Vagina (tissue), 2 donors: Measurements from ENCODE around the gene KIRREL3.

ENCODE experiments used
- POLR2A ChIP-seq, 2 donors: fragments of 450-650 bp; IDR thresholded peaks; one replicate each; pipeline ENCODE4 v1.6.1; 2017; ENCODE audit warnings: antibody characterized with exemption in 2 of 2, mild to moderate bottlenecking in 2 of 2, moderate library complexity in 2 of 2
- POLR2AphosphoS5 ChIP-seq, 2 donors: sonication (generic); formaldehyde crosslinking; IDR thresholded peaks; one replicate each; pipeline ENCODE4 v1.9.0; 2017; ENCODE audit warnings: antibody characterized with exemption in 2 of 2, mild to moderate bottlenecking in 2 of 2, low read depth in 1 of 2; ENCODE audit not compliant: insufficient read depth in 1 of 2
- TF ChIP-seq, protein P1 (sequence below), 3 experiments: fragments of 450-650 bp in 2 of 3; fragments of 200-600 bp in 1 of 3; sonication (generic) in 1 of 3; IDR thresholded peaks; one replicate each; pipeline ENCODE4 v1.5.1; 2017 to 2019; ENCODE audit warnings: antibody characterized with exemption in 3 of 3, mild to moderate bottlenecking in 2 of 3, moderate library complexity in 2 of 3

DNA sequence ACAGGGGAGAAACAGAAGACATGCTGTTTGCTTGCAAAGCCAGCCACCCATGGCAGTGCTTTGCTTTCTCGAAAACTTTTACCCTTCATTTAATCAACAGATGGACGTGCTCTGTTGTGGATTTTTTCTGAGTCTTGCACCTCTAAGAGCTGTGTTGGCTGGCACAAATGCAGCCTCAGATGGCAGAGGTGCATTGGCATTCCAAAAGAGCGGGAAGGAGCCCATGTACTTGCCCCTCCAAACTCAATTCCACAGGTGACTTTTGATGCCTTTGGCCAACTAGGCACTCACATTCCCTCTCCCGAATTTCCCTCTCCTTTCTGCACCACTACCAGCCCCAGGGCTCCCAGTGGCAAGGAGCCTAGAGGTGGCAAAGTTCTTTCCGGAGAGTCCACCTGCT, 1.2 kb downstream of the KIRREL3 start:
- TF ChIP-seq POLR2A (IDR thresholded peaks at IDR 0.05) = no peak
- TF ChIP-seq, protein P1, sequence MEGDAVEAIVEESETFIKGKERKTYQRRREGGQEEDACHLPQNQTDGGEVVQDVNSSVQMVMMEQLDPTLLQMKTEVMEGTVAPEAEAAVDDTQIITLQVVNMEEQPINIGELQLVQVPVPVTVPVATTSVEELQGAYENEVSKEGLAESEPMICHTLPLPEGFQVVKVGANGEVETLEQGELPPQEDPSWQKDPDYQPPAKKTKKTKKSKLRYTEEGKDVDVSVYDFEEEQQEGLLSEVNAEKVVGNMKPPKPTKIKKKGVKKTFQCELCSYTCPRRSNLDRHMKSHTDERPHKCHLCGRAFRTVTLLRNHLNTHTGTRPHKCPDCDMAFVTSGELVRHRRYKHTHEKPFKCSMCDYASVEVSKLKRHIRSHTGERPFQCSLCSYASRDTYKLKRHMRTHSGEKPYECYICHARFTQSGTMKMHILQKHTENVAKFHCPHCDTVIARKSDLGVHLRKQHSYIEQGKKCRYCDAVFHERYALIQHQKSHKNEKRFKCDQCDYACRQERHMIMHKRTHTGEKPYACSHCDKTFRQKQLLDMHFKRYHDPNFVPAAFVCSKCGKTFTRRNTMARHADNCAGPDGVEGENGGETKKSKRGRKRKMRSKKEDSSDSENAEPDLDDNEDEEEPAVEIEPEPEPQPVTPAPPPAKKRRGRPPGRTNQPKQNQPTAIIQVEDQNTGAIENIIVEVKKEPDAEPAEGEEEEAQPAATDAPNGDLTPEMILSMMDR (IDR thresholded peaks at IDR 0.05) = no peak
- no peak for TF ChIP-seq POLR2AphosphoS5 (IDR thresholded peaks at IDR 0.05; ENCODE audit: insufficient read depth in 1 of 2, low read depth in 1 of 2)
